Caco-2 (cell line): Measurements from ENCODE around the gene BCAR1. TPM values are rescaled to one million over a fixed set of nuclear protein-coding genes. Genes with fewer than 3 reads are reported as not detected.
"Not testable (repeated sequence)": the region's sequence is repeated elsewhere in the genome, so short reads cannot be mapped to it uniquely, and the experiment has no call there.

Experiments used
- BruUV-seq: library from RNA; stranded (reverse); fragments of 400-500 nt; replicated peaks from 2 replicates; lab custom pipeline; 2021; lab: Mats Ljungman, UMichigan
- CTCF ChIA-PET: fragments of 300-600 bp; sonication (Branson Sonifier 250); formaldehyde crosslinking; loops from one replicate; lab custom pipeline; 2022; ENCODE audit warnings: antibody characterized with exemption; lab: Charles Lee
- POLR2A ChIA-PET: fragments of 300-600 bp; sonication (Branson Sonifier 250); formaldehyde crosslinking; loops from one replicate; lab custom pipeline; 2022; ENCODE audit warnings: antibody characterized with exemption; lab: Charles Lee
- DNase-seq, 2 experiments: peaks; one replicate each; pipeline versions ENCODE4 v3.0.0 to v3.0.0-alpha.2; 2020 to 2022
- H3K27me3 ChIP-seq: replicated peaks from 2 replicates; pipeline ENCODE4 v1.6.0; 2011; ENCODE audit warnings: low read length; ENCODE audit not compliant: control insufficient read depth, insufficient read depth
- H3K36me3 ChIP-seq: 2 replicates; pipeline ENCODE4 v1.5.1; 2011; ENCODE audit warnings: low read length; ENCODE audit not compliant: control insufficient read depth, insufficient read depth
- H3K4me1 ChIP-seq: fragments of 250-450 bp; sonication (Bioruptor Pico); 2 replicates; pipeline ENCODE4 v1.5.1; 2020; ENCODE audit warnings: mild to moderate bottlenecking
- H3K4me3 ChIP-seq: 2 replicates; pipeline ENCODE4 v1.5.1; 2011; ENCODE audit warnings: low read depth, mild to moderate bottlenecking, control low read depth, low read length
- H3K9me3 ChIP-seq: fragments of 250-450 bp; sonication (Bioruptor Pico); 2 replicates; pipeline ENCODE4 v1.5.1; 2020; ENCODE audit warnings: mild to moderate bottlenecking, moderate library complexity
- H3K27ac Mint-ChIP-seq: one replicate; pipeline ENCODE4 v1.8.0; 2022; ENCODE audit warnings: mixed read lengths; ENCODE audit not compliant: unreplicated experiment
- H3K27me3 Mint-ChIP-seq: one replicate; pipeline ENCODE4 v1.8.0; 2022; ENCODE audit warnings: mixed read lengths; ENCODE audit not compliant: insufficient read depth, unreplicated experiment
- H3K36me3 Mint-ChIP-seq: one replicate; pipeline ENCODE4 v1.8.0; 2022; ENCODE audit warnings: mild to moderate bottlenecking, mixed read lengths; ENCODE audit not compliant: insufficient read depth, unreplicated experiment
- H3K4me1 Mint-ChIP-seq: one replicate; pipeline ENCODE4 v1.8.0; 2022; ENCODE audit warnings: low read depth, mixed read lengths; ENCODE audit not compliant: unreplicated experiment
- H3K4me3 Mint-ChIP-seq: one replicate; pipeline ENCODE4 v1.8.0; 2022; ENCODE audit warnings: mild to moderate bottlenecking, moderate library complexity, mixed read lengths; ENCODE audit not compliant: unreplicated experiment
- H3K9me3 Mint-ChIP-seq: one replicate; pipeline ENCODE4 v1.8.0; 2022; ENCODE audit warnings: mixed read lengths; ENCODE audit not compliant: unreplicated experiment
- intact Hi-C: fragments of 100-400 bp; cut with micrococcal nuclease; formaldehyde crosslinking; loops from one replicate; pipeline ENCODE4 v1.10.0; 2022; ENCODE audit not compliant: unreplicated experiment
- total RNA-seq: library from RNA; stranded (reverse); gene quantifications from 2 replicates; pipeline ENCODE4 v1.2.3, GENCODE V29; 2022
- TF ChIP-seq, protein P1 (sequence below), 2 experiments: fragments of 200-600 bp in 1 of 2; IDR thresholded peaks; 1 replicate in 1 of 2; 2 replicates in 1 of 2; pipeline versions ENCODE4 v1.5.1 to v1.8.0; 2011 to 2022; ENCODE audit warnings: antibody characterized with exemption in 1 of 2, control low read depth in 1 of 2, inconsistent platforms in 1 of 2, low read depth in 1 of 2, low read length in 1 of 2, mild to moderate bottlenecking in 1 of 2, moderate library complexity in 1 of 2; ENCODE audit not compliant: insufficient read depth in 1 of 2, severe bottlenecking in 1 of 2, unreplicated experiment in 1 of 2

Gene BCAR1
- total RNA-seq, 1 experiment from 2014 or later, result 95.5 TPM

DNA sequence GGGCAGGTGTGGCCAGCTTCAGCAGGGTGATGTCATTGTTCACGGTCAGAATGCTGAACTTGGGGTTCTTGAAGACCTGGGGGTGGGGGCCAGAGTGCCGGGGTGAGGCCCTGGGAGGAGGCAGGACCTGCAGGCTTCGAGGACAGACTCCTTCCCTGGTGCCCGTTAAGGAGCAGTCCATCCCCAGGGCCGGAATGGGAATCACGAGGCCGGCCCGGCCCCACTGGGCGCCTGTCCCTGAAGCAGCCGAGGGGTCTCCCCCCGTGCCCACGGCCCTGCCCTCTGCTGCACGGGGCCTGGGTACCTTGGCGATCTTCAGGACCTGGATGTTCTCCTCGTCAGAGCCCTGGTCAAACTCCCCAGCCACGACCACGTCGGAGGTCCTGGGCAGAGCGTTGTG, 46.0 kb downstream of the BCAR1 start:
- H3K4me1 Mint-ChIP-seq, CTCF ChIA-PET, H3K4me3 Mint-ChIP-seq, BruUV-seq, H3K36me3 Mint-ChIP-seq, H3K27me3 ChIP-seq, H3K4me1 ChIP-seq, H3K27me3 Mint-ChIP-seq, H3K36me3 ChIP-seq, H3K27ac Mint-ChIP-seq, POLR2A ChIA-PET, DNase-seq, H3K9me3 ChIP-seq, H3K4me3 ChIP-seq, intact Hi-C loops, H3K9me3 Mint-ChIP-seq: not testable (repeated sequence)

DNA sequence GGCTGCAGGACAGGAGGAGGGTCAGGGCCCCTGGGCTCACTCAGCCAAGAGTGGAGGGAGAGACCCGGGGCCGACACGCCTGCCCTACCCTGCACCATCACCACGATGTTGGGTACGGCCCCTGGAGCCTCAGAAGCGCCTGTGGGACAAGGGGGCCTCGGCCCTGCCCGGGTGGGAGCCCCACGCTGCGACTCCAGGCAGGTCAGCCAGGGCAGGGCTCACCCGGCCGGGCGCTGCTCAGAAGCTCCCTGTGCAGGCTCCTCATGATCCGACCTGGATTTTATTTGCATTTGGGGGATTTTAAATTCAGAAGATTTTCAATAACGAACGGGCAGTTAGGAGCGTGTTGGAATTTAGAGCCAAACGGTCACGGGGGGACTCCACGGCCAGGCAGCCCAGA, 46.5 kb downstream of the BCAR1 start:
- POLR2A ChIA-PET, H3K4me3 Mint-ChIP-seq, H3K36me3 ChIP-seq, BruUV-seq, H3K9me3 ChIP-seq, intact Hi-C loops, H3K4me3 ChIP-seq, DNase-seq, H3K4me1 Mint-ChIP-seq, H3K27me3 ChIP-seq, H3K27ac Mint-ChIP-seq, H3K4me1 ChIP-seq, H3K27me3 Mint-ChIP-seq, H3K36me3 Mint-ChIP-seq, H3K9me3 Mint-ChIP-seq, CTCF ChIA-PET: not testable (repeated sequence)

DNA sequence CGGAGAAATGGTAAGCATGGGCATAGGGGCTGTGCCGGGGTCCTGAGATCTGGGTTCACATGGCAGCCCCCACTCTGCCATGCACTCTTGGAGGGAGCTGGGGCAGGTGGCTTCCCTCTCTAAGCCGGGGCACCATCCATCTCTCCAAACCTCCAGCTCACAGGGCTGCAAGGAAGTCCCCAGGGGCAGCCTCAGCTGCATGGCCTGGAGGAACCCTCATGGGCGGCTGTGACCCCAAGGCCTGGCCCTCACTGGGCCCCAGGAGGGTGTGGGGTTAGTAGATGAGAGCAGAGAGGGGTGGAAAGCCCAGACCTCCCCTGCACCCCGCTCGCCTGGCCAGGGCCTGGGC, 47.0 kb downstream of the BCAR1 start:
- ChIA-PET POLR2A (no interaction called here), CTCF (no interaction called here)
- Mint-ChIP-seq H3K27ac (no peak overlapping the region), H3K4me3 (no peak overlapping the region), H3K4me1 (no peaks in the 10 kb centered on the region), H3K36me3 (peaks cover 6% of the 10 kb centered on the region), H3K27me3 (peaks cover 3% of the 10 kb centered on the region), H3K9me3 (no peaks in the 10 kb centered on the region)
- Histone ChIP-seq H3K4me1 (no peaks in the 10 kb centered on the region), H3K9me3 (no peaks in the 10 kb centered on the region), H3K27me3 (no peaks in the 10 kb centered on the region), H3K4me3 (no peak overlapping the region), H3K36me3 (no peaks in the 10 kb centered on the region)
- TF ChIP-seq, protein P1, sequence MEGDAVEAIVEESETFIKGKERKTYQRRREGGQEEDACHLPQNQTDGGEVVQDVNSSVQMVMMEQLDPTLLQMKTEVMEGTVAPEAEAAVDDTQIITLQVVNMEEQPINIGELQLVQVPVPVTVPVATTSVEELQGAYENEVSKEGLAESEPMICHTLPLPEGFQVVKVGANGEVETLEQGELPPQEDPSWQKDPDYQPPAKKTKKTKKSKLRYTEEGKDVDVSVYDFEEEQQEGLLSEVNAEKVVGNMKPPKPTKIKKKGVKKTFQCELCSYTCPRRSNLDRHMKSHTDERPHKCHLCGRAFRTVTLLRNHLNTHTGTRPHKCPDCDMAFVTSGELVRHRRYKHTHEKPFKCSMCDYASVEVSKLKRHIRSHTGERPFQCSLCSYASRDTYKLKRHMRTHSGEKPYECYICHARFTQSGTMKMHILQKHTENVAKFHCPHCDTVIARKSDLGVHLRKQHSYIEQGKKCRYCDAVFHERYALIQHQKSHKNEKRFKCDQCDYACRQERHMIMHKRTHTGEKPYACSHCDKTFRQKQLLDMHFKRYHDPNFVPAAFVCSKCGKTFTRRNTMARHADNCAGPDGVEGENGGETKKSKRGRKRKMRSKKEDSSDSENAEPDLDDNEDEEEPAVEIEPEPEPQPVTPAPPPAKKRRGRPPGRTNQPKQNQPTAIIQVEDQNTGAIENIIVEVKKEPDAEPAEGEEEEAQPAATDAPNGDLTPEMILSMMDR (IDR thresholded peaks at IDR 0.05; ENCODE audit: insufficient read depth in 1 of 2, low read depth in 1 of 2, low read length in 1 of 2, severe bottlenecking in 1 of 2, unreplicated experiment in 1 of 2), result no peak
- BruUV-seq, result no TSS peak
- intact Hi-C loops, result no loop called here
- DNase-seq, result no peak

DNA sequence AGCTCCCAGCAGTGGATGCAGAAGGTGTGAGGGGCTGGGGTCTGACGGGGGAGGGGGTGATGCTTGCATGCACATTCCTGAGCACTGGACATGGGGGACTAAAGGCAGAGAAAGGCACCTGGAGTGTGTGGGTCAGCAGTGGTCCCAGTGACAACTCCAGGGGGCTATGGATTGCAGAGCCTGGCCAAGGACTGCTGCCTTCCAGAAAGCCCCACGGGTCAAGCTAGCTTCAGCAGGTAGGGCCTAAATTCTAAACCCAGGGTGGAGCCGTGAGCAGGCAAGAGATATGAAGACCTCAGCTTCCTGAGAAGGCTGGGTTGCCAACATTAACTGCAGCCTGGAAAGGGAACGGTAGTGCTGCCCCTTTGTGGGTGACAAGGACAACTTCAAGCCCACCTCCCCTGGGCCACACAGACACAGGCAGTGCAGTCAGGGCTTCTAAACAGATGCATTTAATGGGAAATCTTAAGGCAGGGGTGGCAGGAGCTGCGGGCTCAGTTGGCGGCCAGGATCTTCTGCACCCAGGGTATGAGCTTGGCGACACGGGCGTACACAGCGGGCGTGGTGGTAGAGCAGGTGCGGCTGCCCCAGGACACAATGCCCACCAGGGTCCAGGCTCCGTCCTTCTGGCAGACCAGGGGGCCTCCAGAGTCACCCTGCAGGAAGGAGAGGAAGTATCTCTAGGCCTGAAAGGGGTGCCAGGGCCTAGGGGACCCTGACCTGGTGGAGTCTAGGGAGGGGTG, 47.6 kb downstream of the BCAR1 start:
- Mint-ChIP-seq H3K4me3 (no peak overlapping the region), H3K36me3 (peaks cover 6% of the 10 kb centered on the region), H3K27ac (no peak overlapping the region), H3K9me3 (no peaks in the 10 kb centered on the region), H3K27me3 (peaks cover 3% of the 10 kb centered on the region), H3K4me1 (no peaks in the 10 kb centered on the region)
- no peak for DNase-seq
- ChIA-PET POLR2A (no interaction called here), CTCF (interaction anchor here (1.1 kb wide), 1 partner anchor 17 kb away, joined by 4 read pairs; no protein-coding TSS in a partner anchor)
- no peaks in the 10 kb centered on the region for H3K36me3 ChIP-seq
- H3K9me3 ChIP-seq, result no peaks in the 10 kb centered on the region
- BruUV-seq, result no TSS peak
- TF ChIP-seq, protein P1 (IDR thresholded peaks at IDR 0.05; ENCODE audit: insufficient read depth in 1 of 2, low read depth in 1 of 2, low read length in 1 of 2, severe bottlenecking in 1 of 2, unreplicated experiment in 1 of 2), result no peak
- intact Hi-C loops, result no loop called here
- no peaks in the 10 kb centered on the region for H3K4me1 ChIP-seq
- H3K27me3 ChIP-seq, result no peaks in the 10 kb centered on the region
- H3K4me3 ChIP-seq, result no peak overlapping the region
